KMS-11 (cell line): Measurements from ENCODE around the gene PRKG1.

Experiments
- H2AFZ ChIP-seq: fragments of 200-600 bp; sonication (generic); 2 replicates; pipeline ENCODE4 v1.6.1; 2016; ENCODE audit warnings: antibody characterized with exemption, mixed run types, low read depth
- H3K27ac ChIP-seq: fragments of 200-600 bp; sonication (generic); 2 replicates; pipeline ENCODE4 v1.6.1; 2016; ENCODE audit warnings: mild to moderate bottlenecking, mixed run types
- H3K27me3 ChIP-seq: fragments of 200-600 bp; sonication (generic); 2 replicates; pipeline ENCODE4 v1.6.1; 2017; ENCODE audit warnings: mild to moderate bottlenecking, low read depth, mixed run types, moderate library complexity; ENCODE audit not compliant: insufficient read depth
- H3K36me3 ChIP-seq: fragments of 200-600 bp; sonication (generic); 2 replicates; pipeline ENCODE4 v1.6.1; 2017; ENCODE audit warnings: mild to moderate bottlenecking, mixed run types; ENCODE audit not compliant: insufficient read depth
- H3K4me1 ChIP-seq: fragments of 200-600 bp; sonication (generic); 2 replicates; pipeline ENCODE4 v1.6.1; 2016; ENCODE audit warnings: mild to moderate bottlenecking, low read depth, mixed run types; ENCODE audit not compliant: poor library complexity, severe bottlenecking
- H3K4me2 ChIP-seq: fragments of 200-600 bp; sonication (generic); 2 replicates; pipeline ENCODE4 v1.7.0; 2016; ENCODE audit warnings: mild to moderate bottlenecking, mixed run types
- H3K4me3 ChIP-seq: fragments of 200-600 bp; sonication (generic); IDR thresholded peaks from 2 replicates; pipeline ENCODE4 v1.6.1; 2017; ENCODE audit warnings: low read depth, low read length, mixed read lengths; ENCODE audit not compliant: insufficient read depth
- H3K79me2 ChIP-seq: fragments of 200-600 bp; sonication (generic); 2 replicates; pipeline ENCODE4 v1.6.1; 2016; ENCODE audit warnings: low read depth, mixed run types; ENCODE audit not compliant: insufficient read depth
- H3K9ac ChIP-seq: fragments of 200-600 bp; sonication (generic); 2 replicates; pipeline ENCODE4 v1.6.1; 2016; ENCODE audit warnings: mild to moderate bottlenecking, mixed run types
- H4K20me1 ChIP-seq: fragments of 200-600 bp; sonication (generic); 2 replicates; pipeline ENCODE4 v1.6.1; 2016; ENCODE audit warnings: mild to moderate bottlenecking, mixed run types; ENCODE audit not compliant: insufficient read depth
- TF ChIP-seq, protein P1 (sequence below): fragments of 200-600 bp; sonication (generic); conservative IDR thresholded peaks from 2 replicates; pipeline ENCODE4 v1.6.1; 2017; ENCODE audit warnings: low read depth, mild to moderate bottlenecking, antibody characterized with exemption, low read length, moderate library complexity, mixed read lengths

Gene PRKG1

DNA sequence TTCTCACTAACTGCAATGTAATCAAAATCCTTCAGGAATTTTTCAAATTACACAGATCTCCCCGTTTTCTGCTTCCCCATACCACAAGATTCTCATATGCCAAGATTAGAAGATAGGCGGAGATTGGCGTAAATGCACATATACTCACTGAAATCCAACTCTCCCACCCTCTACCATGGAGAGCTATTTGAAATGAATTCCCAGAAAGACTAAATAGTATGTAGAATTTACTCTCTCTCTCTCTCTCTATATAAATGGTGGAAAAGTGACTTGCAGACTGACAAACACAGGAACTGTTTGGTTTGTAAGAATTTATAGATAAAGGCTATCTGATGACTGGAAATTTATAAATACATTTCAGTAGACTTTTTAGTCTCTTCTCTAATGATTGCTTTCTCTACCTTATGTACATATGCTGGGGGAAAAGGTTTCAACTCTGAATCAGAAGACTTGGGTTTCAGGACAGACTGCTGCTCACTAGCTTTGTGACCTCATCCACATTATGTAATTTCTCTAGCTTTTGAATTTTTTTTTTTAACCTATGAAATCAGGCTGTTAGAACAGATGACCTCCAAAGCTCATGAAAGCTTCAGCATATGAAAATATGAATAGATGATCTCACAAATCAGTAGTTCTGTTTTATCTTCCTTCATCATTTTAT is 692.9 kb downstream of the PRKG1 start:
- Histone ChIP-seq H3K4me3 (no peak overlapping the region), H3K4me2 (no peak overlapping the region), H2AFZ (no peak overlapping the region), H4K20me1 (no peaks in the 10 kb centered on the region), H3K36me3 (no peaks in the 10 kb centered on the region), H3K27me3 (no peaks in the 10 kb centered on the region), H3K9ac (no peak overlapping the region), H3K79me2 (no peaks in the 10 kb centered on the region), H3K4me1 (no peaks in the 10 kb centered on the region), H3K27ac (no peak overlapping the region)
- TF ChIP-seq, protein P1, sequence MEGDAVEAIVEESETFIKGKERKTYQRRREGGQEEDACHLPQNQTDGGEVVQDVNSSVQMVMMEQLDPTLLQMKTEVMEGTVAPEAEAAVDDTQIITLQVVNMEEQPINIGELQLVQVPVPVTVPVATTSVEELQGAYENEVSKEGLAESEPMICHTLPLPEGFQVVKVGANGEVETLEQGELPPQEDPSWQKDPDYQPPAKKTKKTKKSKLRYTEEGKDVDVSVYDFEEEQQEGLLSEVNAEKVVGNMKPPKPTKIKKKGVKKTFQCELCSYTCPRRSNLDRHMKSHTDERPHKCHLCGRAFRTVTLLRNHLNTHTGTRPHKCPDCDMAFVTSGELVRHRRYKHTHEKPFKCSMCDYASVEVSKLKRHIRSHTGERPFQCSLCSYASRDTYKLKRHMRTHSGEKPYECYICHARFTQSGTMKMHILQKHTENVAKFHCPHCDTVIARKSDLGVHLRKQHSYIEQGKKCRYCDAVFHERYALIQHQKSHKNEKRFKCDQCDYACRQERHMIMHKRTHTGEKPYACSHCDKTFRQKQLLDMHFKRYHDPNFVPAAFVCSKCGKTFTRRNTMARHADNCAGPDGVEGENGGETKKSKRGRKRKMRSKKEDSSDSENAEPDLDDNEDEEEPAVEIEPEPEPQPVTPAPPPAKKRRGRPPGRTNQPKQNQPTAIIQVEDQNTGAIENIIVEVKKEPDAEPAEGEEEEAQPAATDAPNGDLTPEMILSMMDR: no peak

DNA sequence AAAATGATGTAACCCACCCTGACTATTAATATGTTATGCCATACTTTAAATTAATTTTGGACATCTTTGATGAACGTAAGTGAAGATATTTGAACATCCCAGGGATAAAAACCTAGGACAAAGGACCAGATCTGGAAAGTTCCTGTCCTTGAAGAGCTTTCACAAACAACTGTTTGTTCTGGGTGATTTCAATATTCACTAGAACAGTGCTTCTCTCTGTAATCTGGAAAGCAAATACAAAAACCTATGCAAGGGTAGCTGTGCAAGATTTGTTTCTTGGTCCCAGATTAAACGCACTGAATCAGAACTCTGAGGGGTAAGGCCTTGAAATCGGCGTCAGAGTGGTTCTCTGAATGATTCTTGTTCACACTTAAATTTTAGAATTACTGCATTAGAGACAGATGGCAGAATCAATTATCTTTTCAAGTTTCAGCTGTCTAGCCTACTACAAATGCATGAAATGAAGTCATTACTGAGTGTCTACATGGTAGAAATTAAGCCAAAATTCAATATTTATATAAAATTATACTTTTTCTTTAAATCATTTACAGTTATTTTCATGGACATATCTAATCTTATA is 694.7 kb downstream of the PRKG1 start:
- Histone ChIP-seq H3K27me3 (no peaks in the 10 kb centered on the region), H4K20me1 (no peaks in the 10 kb centered on the region), H3K36me3 (no peaks in the 10 kb centered on the region), H3K4me1 (no peaks in the 10 kb centered on the region), H3K79me2 (no peaks in the 10 kb centered on the region), H3K4me3 (no peak overlapping the region), H3K9ac (no peak overlapping the region), H2AFZ (no peak overlapping the region), H3K4me2 (no peak overlapping the region), H3K27ac (no peak overlapping the region)
- TF ChIP-seq, protein P1: no peak

DNA sequence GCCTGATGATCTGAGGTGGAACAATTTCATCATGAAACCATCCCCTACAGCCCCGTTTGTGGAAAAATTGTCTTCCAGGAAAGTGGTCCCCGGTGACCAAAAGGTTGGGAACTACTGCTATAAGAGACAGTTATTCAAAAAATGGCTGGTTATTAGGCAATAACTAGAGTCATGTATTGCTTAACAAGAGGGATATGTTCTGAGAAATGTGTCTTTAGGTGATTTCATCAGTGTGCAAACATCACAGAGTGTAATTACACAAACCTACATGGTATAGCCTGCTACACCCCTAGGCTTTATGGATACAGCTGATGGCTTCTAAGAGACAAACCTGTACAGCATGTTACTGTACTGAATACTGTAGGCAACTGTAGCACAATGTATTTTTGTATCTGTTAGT is 696.4 kb downstream of the PRKG1 start:
- no peak overlapping the region for H3K9ac ChIP-seq
- H3K36me3 ChIP-seq: no peaks in the 10 kb centered on the region
- no peak overlapping the region for H3K27ac ChIP-seq
- no peaks in the 10 kb centered on the region for H3K27me3 ChIP-seq
- H2AFZ ChIP-seq: no peak overlapping the region
- no peaks in the 10 kb centered on the region for H3K79me2 ChIP-seq
- no peak overlapping the region for H3K4me2 ChIP-seq
- no peaks in the 10 kb centered on the region for H3K4me1 ChIP-seq
- H4K20me1 ChIP-seq: no peaks in the 10 kb centered on the region
- TF ChIP-seq, protein P1: no peak
- no peak overlapping the region for H3K4me3 ChIP-seq

DNA sequence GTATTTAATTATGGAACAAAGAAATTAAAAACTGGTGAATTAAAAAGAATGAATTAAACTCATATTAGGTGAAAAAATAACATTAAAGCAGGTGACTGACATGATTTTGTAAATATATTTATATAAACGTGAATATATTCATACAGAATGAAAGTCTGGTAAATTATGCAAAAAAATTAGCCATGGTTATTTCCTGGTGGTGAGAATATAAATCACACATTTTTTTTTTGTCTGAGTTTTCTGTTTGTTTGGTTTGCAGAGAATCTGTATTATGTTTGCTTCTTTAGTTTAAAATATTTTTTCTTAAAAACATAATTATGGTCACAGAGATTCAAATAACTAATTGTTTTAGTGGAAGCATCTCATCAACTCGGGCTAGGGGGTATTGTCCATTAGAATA is 698.1 kb downstream of the PRKG1 start:
- Histone ChIP-seq H3K79me2 (no peaks in the 10 kb centered on the region), H3K4me3 (no peak overlapping the region), H3K27me3 (no peaks in the 10 kb centered on the region), H3K4me1 (no peaks in the 10 kb centered on the region), H3K9ac (no peak overlapping the region), H3K27ac (no peak overlapping the region), H3K4me2 (no peak overlapping the region), H3K36me3 (no peaks in the 10 kb centered on the region), H4K20me1 (no peaks in the 10 kb centered on the region), H2AFZ (no peak overlapping the region)
- TF ChIP-seq, protein P1: no peak
